Measurements from ENCODE around the gene RAB36.

Gene RAB36

GRCh38 chr22:23118647-23119493 is 26.4 kb upstream of the RAB36 start:
- Mint-ChIP-seq H3K4me1 (peaks cover 17% of the 10 kb centered on the region), H3K36me3 (ENCODE audit: insufficient read depth) (peaks cover 2% of the 10 kb centered on the region), H3K27me3 (peaks cover 8% of the 10 kb centered on the region), H3K4me3 (peak overlapping the region; percentile 46), H3K27ac (ENCODE audit: low read depth) (peak overlapping the region; percentile 97), H3K9me3 (no peaks in the 10 kb centered on the region)
- ATAC-seq (replicated peaks; ENCODE audit: extremely low read depth, poor library complexity, severe bottlenecking) (no peak), DNase-seq (ENCODE audit: low spot score in 2 of 2) (no peak)

- H3K9me3 Mint-ChIP-seq, result no peaks in the 10 kb centered on the region
- peak; percentile 98 for ATAC-seq (replicated peaks; ENCODE audit: extremely low read depth, poor library complexity, severe bottlenecking)
- H3K36me3 Mint-ChIP-seq (ENCODE audit: insufficient read depth), result peaks cover 2% of the 10 kb centered on the region
- peak overlapping the region; percentile 46 for H3K4me3 Mint-ChIP-seq
- peaks cover 8% of the 10 kb centered on the region for H3K27me3 Mint-ChIP-seq
- peak in 1 of 2 donors; percentile 58 for DNase-seq (ENCODE audit: low spot score in 2 of 2)
- peak overlapping the region; percentile 97 for H3K27ac Mint-ChIP-seq (ENCODE audit: low read depth)
- peaks cover 17% of the 10 kb centered on the region for H3K4me1 Mint-ChIP-seq
Measured at GRCh38 chr22:23119494-23120414, 25.5 kb upstream of the RAB36 start.

GRCh38 chr22:23120415-23120899 is 24.8 kb upstream of the RAB36 start:
- peaks cover 2% of the 10 kb centered on the region for H3K36me3 Mint-ChIP-seq (ENCODE audit: insufficient read depth)
- no peaks in the 10 kb centered on the region for H3K9me3 Mint-ChIP-seq
- H3K4me1 Mint-ChIP-seq, result peaks cover 17% of the 10 kb centered on the region
- ATAC-seq (replicated peaks; ENCODE audit: extremely low read depth, poor library complexity, severe bottlenecking) (no peak), DNase-seq (ENCODE audit: low spot score in 2 of 2) (no peak)
- H3K27me3 Mint-ChIP-seq, result peaks cover 8% of the 10 kb centered on the region
- no peak overlapping the region for H3K4me3 Mint-ChIP-seq
- peak overlapping the region; percentile 97 for H3K27ac Mint-ChIP-seq (ENCODE audit: low read depth)

- H3K4me3 Mint-ChIP-seq, result no peak overlapping the region
- ATAC-seq (replicated peaks; ENCODE audit: extremely low read depth, poor library complexity, severe bottlenecking) (no peak), DNase-seq (ENCODE audit: low spot score in 2 of 2) (no peak)
- peak overlapping the region; percentile 97 for H3K27ac Mint-ChIP-seq (ENCODE audit: low read depth)
- peaks cover 17% of the 10 kb centered on the region for H3K4me1 Mint-ChIP-seq
- H3K36me3 Mint-ChIP-seq (ENCODE audit: insufficient read depth), result peaks cover 2% of the 10 kb centered on the region
- no peaks in the 10 kb centered on the region for H3K9me3 Mint-ChIP-seq
- H3K27me3 Mint-ChIP-seq, result peaks cover 8% of the 10 kb centered on the region
Measured at GRCh38 chr22:23121000-23121421, 24.3 kb upstream of the RAB36 start.

- peaks cover 17% of the 10 kb centered on the region for H3K4me1 Mint-ChIP-seq
- H3K4me3 Mint-ChIP-seq, result no peak overlapping the region
- no peaks in the 10 kb centered on the region for H3K9me3 Mint-ChIP-seq
- peaks cover 2% of the 10 kb centered on the region for H3K36me3 Mint-ChIP-seq (ENCODE audit: insufficient read depth)
- peak overlapping the region; percentile 97 for H3K27ac Mint-ChIP-seq (ENCODE audit: low read depth)
- ATAC-seq (replicated peaks; ENCODE audit: extremely low read depth, poor library complexity, severe bottlenecking) (no peak), DNase-seq (ENCODE audit: low spot score in 2 of 2) (no peak)
- H3K27me3 Mint-ChIP-seq, result peaks cover 8% of the 10 kb centered on the region
Measured at GRCh38 chr22:23121424-23121823, 23.9 kb upstream of the RAB36 start.

GRCh38 chr22:23122216-23122957 is 22.9 kb upstream of the RAB36 start:
- ATAC-seq (replicated peaks; ENCODE audit: extremely low read depth, poor library complexity, severe bottlenecking) (no peak), DNase-seq (ENCODE audit: low spot score in 2 of 2) (no peak)
- peak overlapping the region; percentile 6 for H3K27ac Mint-ChIP-seq (ENCODE audit: low read depth)
- peaks cover 2% of the 10 kb centered on the region for H3K36me3 Mint-ChIP-seq (ENCODE audit: insufficient read depth)
- H3K4me1 Mint-ChIP-seq, result peaks cover 17% of the 10 kb centered on the region
- no peak overlapping the region for H3K4me3 Mint-ChIP-seq
- no peaks in the 10 kb centered on the region for H3K9me3 Mint-ChIP-seq
- H3K27me3 Mint-ChIP-seq, result peaks cover 8% of the 10 kb centered on the region

GRCh38 chr22:23122992-23123803 is 22.1 kb upstream of the RAB36 start:
- DNase-seq (ENCODE audit: low spot score in 2 of 2), result no peak
- H3K36me3 Mint-ChIP-seq (ENCODE audit: insufficient read depth), result peaks cover 2% of the 10 kb centered on the region
- H3K4me3 Mint-ChIP-seq, result no peak overlapping the region
- H3K9me3 Mint-ChIP-seq, result no peaks in the 10 kb centered on the region
- ATAC-seq (replicated peaks; ENCODE audit: extremely low read depth, poor library complexity, severe bottlenecking), result no peak
- H3K27ac Mint-ChIP-seq (ENCODE audit: low read depth), result no peak overlapping the region
- H3K4me1 Mint-ChIP-seq, result peaks cover 17% of the 10 kb centered on the region
- H3K27me3 Mint-ChIP-seq, result peaks cover 8% of the 10 kb centered on the region

GRCh38 chr22:23123804-23124254 is 21.4 kb upstream of the RAB36 start:
- no peak overlapping the region for H3K27ac Mint-ChIP-seq (ENCODE audit: low read depth)
- no peaks in the 10 kb centered on the region for H3K9me3 Mint-ChIP-seq
- H3K4me1 Mint-ChIP-seq, result peaks cover 17% of the 10 kb centered on the region
- H3K36me3 Mint-ChIP-seq (ENCODE audit: insufficient read depth), result peaks cover 2% of the 10 kb centered on the region
- DNase-seq (ENCODE audit: low spot score in 2 of 2) (no peak), ATAC-seq (replicated peaks; ENCODE audit: extremely low read depth, poor library complexity, severe bottlenecking) (no peak)
- H3K4me3 Mint-ChIP-seq, result no peak overlapping the region
- peaks cover 8% of the 10 kb centered on the region for H3K27me3 Mint-ChIP-seq

- H3K36me3 Mint-ChIP-seq (ENCODE audit: insufficient read depth), result no peaks in the 10 kb centered on the region
- ATAC-seq (replicated peaks; ENCODE audit: extremely low read depth, poor library complexity, severe bottlenecking), result no peak
Measured at GRCh38 chr22:23124611-23125511, 20.4 kb upstream of the RAB36 start.

GRCh38 chr22:23125512-23126103 is 19.7 kb upstream of the RAB36 start:
- ATAC-seq (replicated peaks; ENCODE audit: extremely low read depth, poor library complexity, severe bottlenecking) (no peak), DNase-seq (ENCODE audit: low spot score in 2 of 2) (no peak)
- no peaks in the 10 kb centered on the region for H3K9me3 Mint-ChIP-seq
- H3K36me3 Mint-ChIP-seq (ENCODE audit: insufficient read depth), result no peaks in the 10 kb centered on the region
- H3K27me3 Mint-ChIP-seq, result peaks cover 8% of the 10 kb centered on the region
- H3K4me1 Mint-ChIP-seq, result peaks cover 2% of the 10 kb centered on the region
- H3K4me3 Mint-ChIP-seq, result no peak overlapping the region
- no peak overlapping the region for H3K27ac Mint-ChIP-seq (ENCODE audit: low read depth)

More at GRCh38 chr22:23124611-23125511, 20.4 kb upstream of the RAB36 start:
- Mint-ChIP-seq H3K27ac (ENCODE audit: low read depth) (peak overlapping the region; percentile 32), H3K27me3 (peaks cover 8% of the 10 kb centered on the region), H3K9me3 (no peaks in the 10 kb centered on the region), H3K4me3 (no peak overlapping the region), H3K4me1 (peaks cover 8% of the 10 kb centered on the region)
- DNase-seq (ENCODE audit: low spot score in 2 of 2), result no peak
